Retinal pigment epithelial cell (primary cell): ENCODE data around the gene EAF1.
"Not testable (repeated sequence)": the region's sequence is repeated elsewhere in the genome, so short reads cannot be mapped to it uniquely, and the experiment has no call there.

Source experiments
- DNase-seq: peaks from one replicate; pipeline ENCODE4 v3.0.0-alpha.2; 2010; ENCODE audit warnings: low read depth
- H3K4me3 ChIP-seq: 2 replicates; pipeline ENCODE4 v1.5.1; 2011; ENCODE audit warnings: mild to moderate bottlenecking, low read length, control low read depth, moderate library complexity
- TF ChIP-seq, protein P1 (sequence below): conservative IDR thresholded peaks from 2 replicates; pipeline ENCODE4 v1.5.1; 2011; ENCODE audit warnings: low read depth, low read length, control low read depth, inconsistent platforms

EAF1 gene

DNA sequence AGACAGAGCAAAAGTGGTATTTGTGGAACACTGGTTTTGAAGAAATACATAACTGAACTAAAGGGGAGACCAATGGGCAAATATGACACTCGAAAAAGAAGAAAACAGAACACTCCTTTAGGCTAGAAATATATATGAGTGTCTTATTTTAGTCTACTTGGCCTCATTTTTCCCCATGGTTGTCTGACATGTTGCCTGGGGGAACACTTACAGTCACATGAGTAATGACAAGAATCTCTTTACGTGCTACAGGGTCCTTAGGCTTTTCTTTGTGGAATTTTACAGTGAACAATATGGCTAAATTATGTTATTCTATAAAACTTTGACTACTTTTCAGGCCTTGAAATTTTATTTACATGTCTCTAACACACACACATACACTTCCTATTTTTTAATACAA, 17.6 kb upstream of the EAF1 start:
- DNase-seq, result no peak
- TF ChIP-seq, protein P1, sequence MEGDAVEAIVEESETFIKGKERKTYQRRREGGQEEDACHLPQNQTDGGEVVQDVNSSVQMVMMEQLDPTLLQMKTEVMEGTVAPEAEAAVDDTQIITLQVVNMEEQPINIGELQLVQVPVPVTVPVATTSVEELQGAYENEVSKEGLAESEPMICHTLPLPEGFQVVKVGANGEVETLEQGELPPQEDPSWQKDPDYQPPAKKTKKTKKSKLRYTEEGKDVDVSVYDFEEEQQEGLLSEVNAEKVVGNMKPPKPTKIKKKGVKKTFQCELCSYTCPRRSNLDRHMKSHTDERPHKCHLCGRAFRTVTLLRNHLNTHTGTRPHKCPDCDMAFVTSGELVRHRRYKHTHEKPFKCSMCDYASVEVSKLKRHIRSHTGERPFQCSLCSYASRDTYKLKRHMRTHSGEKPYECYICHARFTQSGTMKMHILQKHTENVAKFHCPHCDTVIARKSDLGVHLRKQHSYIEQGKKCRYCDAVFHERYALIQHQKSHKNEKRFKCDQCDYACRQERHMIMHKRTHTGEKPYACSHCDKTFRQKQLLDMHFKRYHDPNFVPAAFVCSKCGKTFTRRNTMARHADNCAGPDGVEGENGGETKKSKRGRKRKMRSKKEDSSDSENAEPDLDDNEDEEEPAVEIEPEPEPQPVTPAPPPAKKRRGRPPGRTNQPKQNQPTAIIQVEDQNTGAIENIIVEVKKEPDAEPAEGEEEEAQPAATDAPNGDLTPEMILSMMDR, result no peak
- no peak overlapping the region for H3K4me3 ChIP-seq

DNA sequence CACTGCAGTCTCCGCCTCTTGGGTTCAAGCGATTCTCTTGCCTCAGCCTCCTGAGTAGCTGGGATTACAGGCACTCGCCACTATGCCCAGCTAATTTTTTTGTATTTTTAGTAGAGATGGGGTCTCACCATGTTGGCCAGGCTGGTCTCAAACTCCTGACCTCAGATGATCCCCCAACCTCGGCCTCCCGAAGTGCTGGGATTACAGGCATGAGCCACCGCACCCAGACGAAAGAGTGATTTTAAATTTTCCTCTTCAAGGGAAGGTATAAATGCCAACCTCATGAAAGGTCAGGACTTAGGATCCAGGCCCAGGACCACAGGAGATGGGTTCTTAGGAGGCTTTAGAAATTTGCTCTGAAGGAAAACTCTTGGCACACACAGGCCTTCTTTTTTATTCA, 16.4 kb upstream of the EAF1 start:
- not testable (repeated sequence) for DNase-seq, H3K4me3 ChIP-seq

DNA sequence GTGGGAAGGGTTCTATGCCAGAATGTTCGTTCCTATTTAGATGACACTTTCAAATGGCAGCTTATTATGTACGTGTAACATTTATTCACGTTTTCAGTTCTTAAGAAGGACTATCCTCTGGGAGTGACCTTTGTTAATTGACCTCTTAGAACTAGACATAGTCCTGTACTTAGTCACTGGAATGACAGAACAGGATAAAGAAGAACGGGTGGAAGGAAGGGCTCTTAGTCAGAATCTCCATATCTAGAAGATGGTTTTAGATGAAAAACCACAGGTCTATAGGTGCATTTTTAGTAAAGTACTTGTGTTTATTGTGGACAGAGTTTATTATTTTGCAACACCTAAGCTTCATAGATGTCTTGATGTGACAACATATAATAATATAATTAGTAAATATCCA, 6.5 kb upstream of the EAF1 start:
- DNase-seq, result no peak
- H3K4me3 ChIP-seq, result no peak overlapping the region
- TF ChIP-seq, protein P1, result no peak

DNA sequence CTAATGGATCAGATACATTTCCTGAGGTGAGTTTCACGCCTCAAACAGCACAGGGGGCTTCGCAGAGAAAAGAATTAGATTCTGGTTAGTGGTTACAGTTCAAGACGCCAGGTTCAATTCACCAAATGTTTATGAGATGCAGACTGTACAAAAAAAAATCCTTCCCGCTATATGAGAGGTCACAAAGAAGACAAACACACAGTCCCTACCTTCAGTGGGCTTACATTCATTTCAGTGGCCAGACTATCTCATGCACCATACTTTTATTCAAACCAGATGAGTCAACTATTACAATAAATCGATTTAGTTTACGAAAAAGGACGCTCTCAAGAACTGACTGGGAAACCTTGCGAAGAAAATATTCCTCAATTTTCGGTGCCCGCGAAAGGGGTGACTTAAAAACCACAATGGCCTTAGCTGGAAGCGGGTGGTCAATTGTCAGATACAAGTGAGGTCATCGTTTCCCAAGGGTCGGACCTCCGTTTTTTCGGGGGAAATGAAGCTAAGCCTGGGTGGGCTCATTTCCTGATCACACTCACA, 749 bp upstream of the EAF1 start:
- TF ChIP-seq, protein P1, result no peak
- DNase-seq, result no peak
- peak overlapping the region; percentile 98 for H3K4me3 ChIP-seq

DNA sequence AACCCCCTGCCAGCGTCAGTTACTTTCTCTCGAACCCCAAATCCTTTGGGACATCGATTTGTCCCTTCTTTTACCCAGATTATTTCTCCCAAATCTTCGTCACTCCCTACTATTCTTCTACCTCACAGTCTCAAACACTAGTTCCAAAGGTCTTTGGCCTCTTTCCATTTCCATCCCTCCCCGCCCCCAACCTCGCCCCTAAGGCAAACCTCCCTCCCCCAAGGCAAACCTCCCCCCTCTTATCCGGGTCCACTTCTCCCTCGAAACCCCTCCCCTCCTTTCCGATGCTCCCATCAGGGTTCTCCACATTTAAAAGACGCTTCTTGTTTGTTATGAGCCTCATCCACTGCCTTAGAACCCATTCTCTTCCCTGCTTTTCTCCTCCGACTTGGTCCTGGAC, 583 bp downstream of the EAF1 start:
- TF ChIP-seq, protein P1, result no peak
- no peak for DNase-seq
- H3K4me3 ChIP-seq, result peak overlapping the region; percentile 98

DNA sequence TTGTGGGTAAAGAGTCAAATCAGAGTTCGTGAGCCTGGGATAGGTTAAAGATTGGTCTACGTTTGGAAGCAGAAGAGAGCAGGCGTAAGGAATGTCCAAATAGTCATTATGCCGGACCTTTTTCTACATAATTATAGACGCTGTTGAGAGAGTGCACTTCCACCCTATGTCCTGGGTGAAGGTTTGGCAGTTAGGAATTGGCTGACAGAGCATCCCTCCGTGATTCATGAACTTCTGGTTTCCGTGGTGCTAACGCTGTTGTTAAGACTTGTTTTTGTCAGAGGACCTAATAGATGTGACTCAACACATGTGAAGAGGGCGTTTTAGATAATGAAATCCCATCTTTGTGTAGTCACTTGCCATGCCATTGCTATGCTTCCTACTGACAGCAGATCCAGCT, 1.1 kb downstream of the EAF1 start:
- DNase-seq, result peak; percentile 26
- peak overlapping the region; percentile 98 for H3K4me3 ChIP-seq
- TF ChIP-seq, protein P1, result no peak

DNA sequence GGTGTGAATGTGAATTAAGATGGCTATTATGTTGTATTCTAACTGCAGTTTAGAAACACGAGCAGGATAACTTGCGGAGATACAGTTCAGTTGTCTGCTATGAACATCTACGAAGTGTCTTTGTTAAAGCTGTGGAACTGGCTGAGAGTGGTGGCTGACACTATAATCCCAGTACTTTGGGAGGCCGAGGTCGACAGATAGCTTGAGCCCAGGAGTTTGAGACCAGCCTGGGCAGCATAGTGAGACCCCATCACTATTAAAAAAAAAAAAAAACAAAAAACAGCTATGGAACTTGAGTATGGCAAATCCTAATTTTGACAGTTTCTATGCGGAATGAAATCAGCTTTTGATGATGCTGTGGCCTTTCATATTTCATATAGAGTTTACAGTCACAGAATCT, 1.7 kb downstream of the EAF1 start:
- H3K4me3 ChIP-seq, result peak overlapping the region; percentile 98
- DNase-seq, result no peak
- TF ChIP-seq, protein P1, result no peak

DNA sequence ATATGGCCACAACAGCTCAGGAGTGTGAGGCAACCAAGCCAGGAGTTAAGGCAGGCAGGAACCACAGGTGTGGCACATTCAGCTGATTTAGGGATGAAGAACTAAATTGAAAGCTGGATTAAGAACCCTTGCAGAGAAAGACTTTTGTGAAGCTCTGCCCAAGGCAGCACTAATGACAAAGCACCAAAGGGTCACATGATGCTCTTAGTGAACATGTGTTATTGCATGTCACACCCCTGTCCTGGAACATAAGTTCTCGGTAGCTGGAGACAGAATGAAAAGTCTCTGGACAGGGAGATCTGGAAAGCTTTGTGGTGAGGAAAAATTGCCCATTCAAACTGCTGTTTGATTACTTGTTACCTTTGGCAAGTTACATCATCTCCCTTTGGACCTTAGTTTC, 3.2 kb downstream of the EAF1 start:
- DNase-seq, result no peak
- H3K4me3 ChIP-seq, result no peak overlapping the region
- TF ChIP-seq, protein P1, result no peak
